CD4-positive, alpha-beta memory T cell (primary cell): ENCODE measurements around the gene DMAC2L. TPM values are rescaled to one million over a fixed set of nuclear protein-coding genes. Genes with fewer than 3 reads are reported as not detected.
"Not testable (repeated sequence)": the region's sequence is repeated elsewhere in the genome, so short reads cannot be mapped to it uniquely, and the experiment has no call there.

Source experiments
- CTCF ChIA-PET: fragments of 350-600 bp; sonication (Branson Sonifier 250); formaldehyde crosslinking; loops from one replicate; lab custom pipeline; 2021; ENCODE audit warnings: inconsistent platforms; ENCODE audit not compliant: partially characterized antibody; lab: Charles Lee
- POLR2A ChIA-PET: fragments of 350-600 bp; sonication (Branson Sonifier 250); formaldehyde crosslinking; loops from one replicate; lab custom pipeline; 2021; ENCODE audit not compliant: partially characterized antibody; lab: Charles Lee
- DNase-seq, 5 donors: peaks; one replicate each; pipeline versions ENCODE4 v3.0.0 to v3.0.0-alpha.2; 2020 to 2022; ENCODE audit warnings: mixed read lengths in 1 of 5
- H3K27ac ChIP-seq: one replicate; pipeline ENCODE4 v1.7.0; 2013; ENCODE audit warnings: low read depth, low read length
- H3K27me3 ChIP-seq: 2 replicates; pipeline ENCODE4 v1.7.0; 2013; ENCODE audit warnings: mild to moderate bottlenecking, low read length, moderate library complexity; ENCODE audit not compliant: insufficient read depth
- H3K36me3 ChIP-seq: 2 replicates; pipeline ENCODE4 v1.7.0; 2013; ENCODE audit warnings: mild to moderate bottlenecking, low read length, moderate library complexity; ENCODE audit not compliant: insufficient read depth
- H3K4me1 ChIP-seq: 2 replicates; pipeline ENCODE4 v1.7.0; 2013; ENCODE audit warnings: mild to moderate bottlenecking, low read length, moderate library complexity; ENCODE audit not compliant: insufficient read depth
- H3K4me3 ChIP-seq, 2 donors: one replicate each; pipeline ENCODE4 v1.7.0; 2013; ENCODE audit warnings: low read length in 2 of 2, mild to moderate bottlenecking in 1 of 2
- H3K9me3 ChIP-seq, 2 donors: one replicate each; pipeline ENCODE4 v1.7.0; 2013; ENCODE audit warnings: low read length in 2 of 2, control low read depth in 1 of 2; ENCODE audit not compliant: control insufficient read depth in 1 of 2
- H3K27ac Mint-ChIP-seq, 7 donors: one replicate each; pipeline ENCODE4 v1.8.0; 2020 to 2021; ENCODE audit warnings: mixed read lengths in 7 of 7, mild to moderate bottlenecking in 6 of 7, inconsistent platforms in 3 of 7, moderate library complexity in 3 of 7
- H3K27me3 Mint-ChIP-seq, 2 donors: one replicate each; pipeline ENCODE4 v1.8.0; 2020 to 2021; ENCODE audit warnings: mixed read lengths in 2 of 2
- H3K36me3 Mint-ChIP-seq, 2 donors: one replicate each; pipeline ENCODE4 v1.8.0; 2020 to 2021; ENCODE audit warnings: mixed read lengths in 2 of 2, inconsistent platforms in 1 of 2, mild to moderate bottlenecking in 1 of 2
- H3K4me1 Mint-ChIP-seq, 4 donors: one replicate each; pipeline ENCODE4 v1.8.0; 2020 to 2021; ENCODE audit warnings: mixed read lengths in 4 of 4, mild to moderate bottlenecking in 1 of 4
- H3K4me3 Mint-ChIP-seq, 8 donors: one replicate each; pipeline ENCODE4 v1.8.0; 2020 to 2021; ENCODE audit warnings: mixed read lengths in 8 of 8, mild to moderate bottlenecking in 7 of 8, moderate library complexity in 6 of 8, inconsistent platforms in 3 of 8
- H3K9me3 Mint-ChIP-seq, 8 donors: one replicate each; pipeline ENCODE4 v1.8.0; 2020 to 2021; ENCODE audit warnings: mixed read lengths in 8 of 8, mild to moderate bottlenecking in 5 of 8, inconsistent platforms in 3 of 8, moderate library complexity in 1 of 8
- intact Hi-C: fragments of 100-400 bp; cut with micrococcal nuclease; formaldehyde crosslinking; loops from one replicate; pipeline ENCODE4 v1.15.1; 2023
- polyA plus RNA-seq, 2 donors: library from polyadenylated mRNA; unstranded; fragments of 300-500 nt; fragmentation: Illumina TruSeq; gene quantifications; one replicate each; pipeline ENCODE4 v1.2.3, GENCODE V29; 2021
- total RNA-seq, 2 experiments: library from RNA; stranded (reverse); gene quantifications; one replicate each; pipeline ENCODE4 v1.2.3, GENCODE V29; 2021

Gene DMAC2L
- total and polyA plus RNA-seq, 4 experiments from 2014 or later, result 14.3 to 19.5 (median 17.4) TPM

DNA sequence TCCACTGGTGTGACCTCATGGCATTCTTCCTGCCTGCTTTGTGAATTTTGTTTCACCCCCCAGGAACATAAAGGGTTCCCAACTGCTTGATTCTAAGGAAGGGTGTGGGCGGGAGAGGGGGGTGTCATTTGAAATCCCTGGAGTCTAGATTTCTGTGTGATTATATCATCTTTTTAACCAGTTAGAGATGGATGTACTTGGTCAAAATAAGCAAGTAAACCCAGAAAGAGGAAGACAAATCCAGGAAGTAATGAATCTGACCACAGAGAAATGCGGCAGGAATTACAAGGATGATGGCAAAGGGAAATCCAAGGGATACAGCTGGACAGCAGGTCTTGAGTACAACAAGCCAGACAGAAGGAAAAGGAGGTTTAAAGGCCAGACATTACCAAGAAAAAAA, 38.9 kb downstream of the DMAC2L start:
- no peaks in the 10 kb centered on the region for H3K9me3 ChIP-seq
- ChIA-PET CTCF (interaction anchor here (1.4 to 1.8 kb wide), 2 partner anchors 8 to 30 kb away, joined by 5 to 7 read pairs; no protein-coding TSS in a partner anchor), POLR2A (no interaction called here)
- Mint-ChIP-seq H3K4me1 (no peaks in the 10 kb centered on the region), H3K9me3 (no peaks in the 10 kb centered on the region), H3K27me3 (no peaks in the 10 kb centered on the region), H3K27ac (no peak overlapping the region), H3K36me3 (peaks cover 14 to 34% of the 10 kb centered on the region in 2 donors), H3K4me3 (no peak overlapping the region)
- no peak overlapping the region for H3K27ac ChIP-seq
- no peaks in the 10 kb centered on the region for H3K36me3 ChIP-seq
- H3K27me3 ChIP-seq, result no peaks in the 10 kb centered on the region
- intact Hi-C loops, result no loop called here
- H3K4me3 ChIP-seq, result no peak overlapping the region
- no peaks in the 10 kb centered on the region for H3K4me1 ChIP-seq
- no peak for DNase-seq

DNA sequence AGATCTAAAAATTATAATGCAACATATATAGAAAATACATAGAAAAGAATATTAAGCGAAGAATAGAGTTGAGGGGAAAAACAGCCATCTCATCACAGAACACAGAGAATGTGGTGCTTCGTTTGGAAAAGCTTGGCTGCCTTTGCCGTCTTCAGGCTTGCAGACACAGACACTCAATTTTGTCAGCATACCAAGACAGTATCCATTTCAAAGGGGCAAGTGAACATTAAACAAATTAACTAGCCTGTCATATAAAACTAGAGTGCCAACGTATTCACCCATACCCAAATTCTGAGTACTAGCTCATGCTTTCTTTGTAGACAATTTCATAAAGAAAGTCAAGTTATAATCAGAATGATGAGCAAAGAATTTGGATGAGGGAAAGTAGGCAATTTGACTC, 40.5 kb downstream of the DMAC2L start:
- CTCF ChIA-PET, result no interaction called here
- Mint-ChIP-seq H3K27me3 (no peaks in the 10 kb centered on the region), H3K4me3 (no peak overlapping the region), H3K4me1 (no peaks in the 10 kb centered on the region), H3K9me3 (no peaks in the 10 kb centered on the region), H3K27ac (peak overlapping the region in 1 of 7 donors; percentile 17), H3K36me3 (peaks cover 27 to 48% of the 10 kb centered on the region in 2 donors)
- Histone ChIP-seq H3K27me3 (no peaks in the 10 kb centered on the region), H3K4me1 (no peaks in the 10 kb centered on the region), H3K27ac (no peak overlapping the region), H3K9me3 (no peaks in the 10 kb centered on the region), H3K36me3 (peaks cover under 1% of the 10 kb centered on the region), H3K4me3 (no peak overlapping the region)
- intact Hi-C loops, result no loop called here
- no peak for DNase-seq
- POLR2A ChIA-PET, result interaction anchor here (1.0 kb wide), 1 partner anchor 10 kb away, joined by 3 read pairs; no protein-coding TSS in a partner anchor

DNA sequence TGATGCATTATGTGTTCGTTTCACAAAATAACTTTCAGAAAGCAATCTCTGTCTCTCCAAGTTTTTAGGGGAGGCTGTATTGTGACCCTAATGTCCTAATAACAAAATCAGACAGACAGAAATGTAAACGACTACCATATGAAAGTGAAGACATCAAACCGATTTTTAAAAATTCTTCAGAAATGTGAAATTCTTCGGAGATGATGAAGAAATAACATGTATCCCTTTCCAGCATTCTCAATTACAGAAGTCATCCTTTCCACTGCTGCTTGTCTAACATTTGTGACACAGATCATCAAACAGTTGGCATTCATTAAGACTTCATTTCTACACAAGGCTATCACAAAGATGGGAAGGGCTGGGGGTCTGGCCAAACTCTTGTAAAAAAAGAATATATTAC, 41.0 kb downstream of the DMAC2L start:
- H3K27me3 Mint-ChIP-seq, result no peaks in the 10 kb centered on the region
- no peak for DNase-seq
- ChIA-PET CTCF (no interaction called here), POLR2A (no interaction called here)
- intact Hi-C loops, result no loop called here
- no peaks in the 10 kb centered on the region for H3K9me3 Mint-ChIP-seq
- H3K4me1 Mint-ChIP-seq, result no peaks in the 10 kb centered on the region
- Histone ChIP-seq H3K27ac (no peak overlapping the region), H3K9me3 (no peaks in the 10 kb centered on the region), H3K27me3 (no peaks in the 10 kb centered on the region), H3K4me1 (no peaks in the 10 kb centered on the region), H3K4me3 (no peak overlapping the region), H3K36me3 (peaks cover 6% of the 10 kb centered on the region)
- H3K27ac Mint-ChIP-seq, result no peak overlapping the region
- no peak overlapping the region for H3K4me3 Mint-ChIP-seq
- peaks cover 31 to 54% of the 10 kb centered on the region in 2 donors for H3K36me3 Mint-ChIP-seq

DNA sequence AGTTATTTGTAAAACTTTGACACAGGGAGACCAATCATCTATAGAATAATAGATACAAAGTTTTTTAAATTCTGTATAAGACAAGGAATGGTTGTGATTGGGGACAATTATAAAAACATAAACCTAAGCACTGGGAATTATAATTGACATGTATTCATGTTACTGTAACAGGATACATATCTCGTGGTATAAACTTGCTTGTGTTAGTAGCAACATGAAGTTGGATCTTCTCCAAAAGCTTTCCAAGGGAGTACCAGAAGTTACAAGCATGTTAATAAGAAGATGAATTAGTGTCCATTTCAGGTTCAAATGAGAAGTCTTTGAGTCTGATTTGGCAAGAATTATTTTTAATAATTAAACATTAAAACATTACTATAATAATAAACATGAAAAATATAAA, 42.4 kb downstream of the DMAC2L start:
- ChIA-PET CTCF (no interaction called here), POLR2A (no interaction called here)
- no peaks in the 10 kb centered on the region for H3K9me3 Mint-ChIP-seq

DNA sequence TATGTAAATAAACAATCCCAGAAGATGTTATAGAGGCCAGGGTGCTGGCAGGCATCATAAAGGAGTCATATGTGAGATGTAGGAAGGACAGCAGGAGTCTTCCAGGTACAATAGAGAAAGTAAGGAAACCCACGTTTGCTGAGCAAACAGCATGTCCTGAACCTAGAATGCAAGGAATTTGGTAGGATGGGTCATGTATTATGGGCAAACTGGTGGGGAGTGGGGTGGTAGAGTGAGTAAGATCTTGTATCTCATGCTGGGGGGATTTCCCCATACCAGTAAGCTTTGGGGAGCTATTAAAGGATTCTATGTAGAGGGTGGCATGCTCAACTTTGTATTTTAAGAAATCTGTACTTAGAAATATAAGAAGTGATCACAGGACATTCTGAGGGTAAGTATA, 43.6 kb downstream of the DMAC2L start:
- H3K4me3 ChIP-seq, result no peak overlapping the region
- no peaks in the 10 kb centered on the region for H3K27me3 ChIP-seq
- H3K27ac Mint-ChIP-seq, result peak overlapping the region in 1 of 7 donors; percentile 14
- peaks cover 6% of the 10 kb centered on the region for H3K36me3 ChIP-seq
- DNase-seq, result no peak
- H3K27me3 Mint-ChIP-seq, result no peaks in the 10 kb centered on the region
- H3K4me1 Mint-ChIP-seq, result peaks cover 4 to 7% (median 5%) of the 10 kb centered on the region in 4 donors
- no peaks in the 10 kb centered on the region for H3K4me1 ChIP-seq
- ChIA-PET POLR2A (interaction anchor here (1.1 to 1.6 kb wide), 2 partner anchors 10 to 14 kb away, joined by 3 read pairs; no protein-coding TSS in a partner anchor), CTCF (interaction anchor here (0.8 to 1.6 kb wide), 3 partner anchors 8 to 14 kb away, joined by 3 to 4 read pairs (median 4); no protein-coding TSS in a partner anchor)
- H3K36me3 Mint-ChIP-seq, result peaks cover 36 to 55% of the 10 kb centered on the region in 2 donors
- no peaks in the 10 kb centered on the region for H3K9me3 Mint-ChIP-seq
- no peaks in the 10 kb centered on the region for H3K9me3 ChIP-seq
- no peak overlapping the region for H3K4me3 Mint-ChIP-seq
- intact Hi-C loops, result no loop called here
- H3K27ac ChIP-seq, result no peak overlapping the region

More for the DNA sequence above, 42.4 kb downstream of the DMAC2L start:
- H3K36me3 ChIP-seq, result peaks cover 6% of the 10 kb centered on the region
- no peak for DNase-seq
- no peak overlapping the region for H3K27ac Mint-ChIP-seq
- H3K36me3 Mint-ChIP-seq, result peaks cover 36 to 55% of the 10 kb centered on the region in 2 donors
- H3K9me3 ChIP-seq, result no peaks in the 10 kb centered on the region
- intact Hi-C loops, result no loop called here
- no peaks in the 10 kb centered on the region for H3K27me3 ChIP-seq
- no peak overlapping the region for H3K27ac ChIP-seq
- no peaks in the 10 kb centered on the region for H3K27me3 Mint-ChIP-seq
- H3K4me1 ChIP-seq, result no peaks in the 10 kb centered on the region
- no peak overlapping the region for H3K4me3 ChIP-seq
- no peak overlapping the region for H3K4me3 Mint-ChIP-seq
- no peaks in the 10 kb centered on the region for H3K4me1 Mint-ChIP-seq

DNA sequence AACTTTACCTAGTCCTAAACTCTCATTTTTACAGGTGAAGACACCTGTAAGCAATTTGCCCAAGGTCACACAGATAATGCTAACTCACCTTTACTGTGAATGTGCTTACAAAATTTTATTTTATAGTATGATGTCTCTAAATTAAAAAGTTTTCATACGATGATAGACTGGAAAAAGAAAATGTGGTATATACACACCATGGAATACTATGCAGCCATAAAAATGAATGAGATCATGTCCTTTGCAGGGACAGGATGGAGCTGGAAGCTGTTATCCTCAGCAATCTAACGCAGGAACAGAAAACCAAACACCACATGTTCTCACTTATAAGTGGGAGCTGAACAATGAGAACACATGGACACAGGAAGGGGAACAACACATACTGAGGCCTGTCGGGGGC, 44.2 kb downstream of the DMAC2L start:
- ChIA-PET CTCF (interaction anchor here (0.8 to 1.6 kb wide), 3 partner anchors 9 to 13 kb away, joined by 3 to 4 read pairs (median 4); no protein-coding TSS in a partner anchor), POLR2A (interaction anchor here (1.6 kb wide), 1 partner anchor 13 kb away, joined by 3 read pairs; no protein-coding TSS in a partner anchor)
- H3K4me1 Mint-ChIP-seq, H3K4me3 ChIP-seq, H3K27ac Mint-ChIP-seq, H3K27me3 Mint-ChIP-seq, H3K27me3 ChIP-seq, H3K4me3 Mint-ChIP-seq, intact Hi-C loops, H3K9me3 ChIP-seq, H3K9me3 Mint-ChIP-seq, H3K36me3 ChIP-seq, H3K27ac ChIP-seq, H3K4me1 ChIP-seq, DNase-seq: not testable (repeated sequence)
- peaks cover 38 to 53% of the 10 kb centered on the region in 2 donors for H3K36me3 Mint-ChIP-seq

DNA sequence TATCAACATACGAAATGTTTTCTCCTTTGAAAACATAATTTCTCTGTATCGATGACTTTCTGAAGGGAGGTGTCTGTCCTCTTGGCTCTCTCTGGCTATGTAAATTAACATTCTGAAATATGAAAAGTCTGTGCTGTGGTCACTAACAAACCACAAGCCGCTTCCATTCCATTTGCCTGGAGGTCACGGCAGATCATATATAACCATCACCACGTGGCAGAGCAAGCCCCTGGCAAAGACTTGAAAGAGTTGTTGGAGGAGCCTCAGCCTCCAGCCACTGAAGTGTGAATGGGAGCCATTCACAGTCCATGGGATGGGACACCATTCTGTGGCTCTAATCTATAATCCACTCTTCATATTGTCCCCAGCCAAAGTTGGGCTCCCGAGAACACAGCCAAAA, 45.0 kb downstream of the DMAC2L start:
- no peaks in the 10 kb centered on the region for H3K4me1 ChIP-seq
- ChIA-PET CTCF (interaction anchor here (1.6 kb wide), 1 partner anchor 10 kb away, joined by 3 read pairs; no protein-coding TSS in a partner anchor), POLR2A (no interaction called here)
- intact Hi-C loops, result no loop called here
- H3K4me3 ChIP-seq, result no peak overlapping the region
- H3K27ac Mint-ChIP-seq, result peak overlapping the region in 1 of 7 donors; percentile 65
- no peak overlapping the region for H3K27ac ChIP-seq
- H3K27me3 Mint-ChIP-seq, result no peaks in the 10 kb centered on the region
- H3K9me3 ChIP-seq, result no peaks in the 10 kb centered on the region
- H3K36me3 Mint-ChIP-seq, result peaks cover 38 to 47% of the 10 kb centered on the region in 2 donors
- H3K4me1 Mint-ChIP-seq, result peaks cover 5 to 10% (median 8%) of the 10 kb centered on the region in 4 donors
- H3K36me3 ChIP-seq, result peaks cover 6% of the 10 kb centered on the region
- no peak overlapping the region for H3K4me3 Mint-ChIP-seq
- no peaks in the 10 kb centered on the region for H3K9me3 Mint-ChIP-seq
- DNase-seq, result no peak
- no peaks in the 10 kb centered on the region for H3K27me3 ChIP-seq
